Esophagus muscularis mucosa (tissue), 4 donors: ENCODE data around the gene RPS4Y2.

Source experiments
- CTCF ChIP-seq, 3 experiments: fragments of 200-600 bp in 2 of 3; fragments of 450-650 bp in 1 of 3; sonication (generic) in 2 of 3; IDR thresholded peaks; one replicate each; pipeline ENCODE4 v1.5.1; 2017 to 2019; ENCODE audit warnings: antibody characterized with exemption in 3 of 3, mild to moderate bottlenecking in 2 of 3, moderate library complexity in 1 of 3
- EP300 ChIP-seq: sonication (generic); formaldehyde crosslinking; IDR thresholded peaks from one replicate; pipeline ENCODE4 v1.6.1; 2017; ENCODE audit warnings: antibody characterized with exemption
- POLR2A ChIP-seq: fragments of 450-650 bp; IDR thresholded peaks from one replicate; pipeline ENCODE4 v1.6.1; 2017; ENCODE audit warnings: antibody characterized with exemption, moderate library complexity, mild to moderate bottlenecking, low read depth
- POLR2AphosphoS5 ChIP-seq, 2 donors: sonication (generic); formaldehyde crosslinking; IDR thresholded peaks; one replicate each; pipeline ENCODE4 v1.6.1; 2017; ENCODE audit warnings: antibody characterized with exemption in 2 of 2

DNA sequence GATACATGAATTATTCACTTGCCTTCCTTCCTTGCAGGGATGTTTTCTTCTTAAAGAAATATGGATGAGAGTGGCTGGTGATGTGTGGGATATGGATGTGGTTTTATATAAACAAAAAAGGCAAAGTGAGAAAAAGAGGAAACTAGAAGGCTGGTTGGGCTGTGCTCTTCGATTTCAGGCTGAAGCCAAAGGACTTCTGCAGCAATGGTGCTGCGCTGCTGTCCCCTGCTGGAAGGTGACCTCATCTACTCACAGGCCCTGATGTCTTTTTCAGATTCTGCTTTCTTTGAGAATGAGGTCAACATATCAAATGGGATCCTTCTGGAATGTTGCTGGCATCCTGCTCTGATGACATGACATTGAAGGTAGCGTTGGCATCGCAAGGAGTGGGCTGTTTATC is 15.3 kb upstream of the RPS4Y2 start:
- peak in 1 of 3 experiments; percentile 32 for TF ChIP-seq CTCF (IDR thresholded peaks at IDR 0.05)
- TF ChIP-seq POLR2A: no peak
- TF ChIP-seq EP300: no peak
- no peak for TF ChIP-seq POLR2AphosphoS5 (IDR thresholded peaks at IDR 0.05)
